Measurements from ENCODE around the gene AATF.

AATF gene

DNA sequence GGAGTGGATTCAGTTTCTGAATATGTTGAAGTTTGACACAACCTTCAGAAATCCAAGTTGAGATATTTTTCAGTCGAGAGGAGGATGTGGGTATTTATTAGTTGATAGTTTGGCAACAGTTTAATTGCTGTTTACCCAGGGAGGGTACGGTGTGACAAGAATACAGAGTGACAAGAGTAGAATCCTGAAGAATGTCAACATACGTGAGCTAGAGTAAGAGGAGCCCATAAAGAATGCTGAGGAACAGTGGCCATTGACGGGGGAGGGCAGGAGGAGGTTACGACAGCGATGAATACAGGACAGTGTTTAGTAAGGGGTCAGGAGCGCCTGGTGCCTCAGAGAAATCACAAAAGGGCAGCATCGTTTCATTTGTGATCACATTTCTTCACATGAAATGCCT is 76.5 kb downstream of the AATF start:
- Histone ChIP-seq H3K4me3 (ENCODE audit: severe bottlenecking) (no peak overlapping the region), H3K36me3 (ENCODE audit: low read depth) (peaks cover 24% of the 10 kb centered on the region), H3K27ac (ENCODE audit: poor library complexity, severe bottlenecking) (no peak overlapping the region), H3K9me3 (ENCODE audit: severe bottlenecking) (no peaks in the 10 kb centered on the region), H3K4me1 (ENCODE audit: insufficient read depth, poor library complexity, severe bottlenecking) (no peaks in the 10 kb centered on the region), H3K27me3 (ENCODE audit: insufficient read depth, poor library complexity, severe bottlenecking) (no peaks in the 10 kb centered on the region)
- no peak for DNase-seq (ENCODE audit: low spot score)
- no peak for ATAC-seq (ENCODE audit: low read depth)
- TF ChIP-seq, protein P1, sequence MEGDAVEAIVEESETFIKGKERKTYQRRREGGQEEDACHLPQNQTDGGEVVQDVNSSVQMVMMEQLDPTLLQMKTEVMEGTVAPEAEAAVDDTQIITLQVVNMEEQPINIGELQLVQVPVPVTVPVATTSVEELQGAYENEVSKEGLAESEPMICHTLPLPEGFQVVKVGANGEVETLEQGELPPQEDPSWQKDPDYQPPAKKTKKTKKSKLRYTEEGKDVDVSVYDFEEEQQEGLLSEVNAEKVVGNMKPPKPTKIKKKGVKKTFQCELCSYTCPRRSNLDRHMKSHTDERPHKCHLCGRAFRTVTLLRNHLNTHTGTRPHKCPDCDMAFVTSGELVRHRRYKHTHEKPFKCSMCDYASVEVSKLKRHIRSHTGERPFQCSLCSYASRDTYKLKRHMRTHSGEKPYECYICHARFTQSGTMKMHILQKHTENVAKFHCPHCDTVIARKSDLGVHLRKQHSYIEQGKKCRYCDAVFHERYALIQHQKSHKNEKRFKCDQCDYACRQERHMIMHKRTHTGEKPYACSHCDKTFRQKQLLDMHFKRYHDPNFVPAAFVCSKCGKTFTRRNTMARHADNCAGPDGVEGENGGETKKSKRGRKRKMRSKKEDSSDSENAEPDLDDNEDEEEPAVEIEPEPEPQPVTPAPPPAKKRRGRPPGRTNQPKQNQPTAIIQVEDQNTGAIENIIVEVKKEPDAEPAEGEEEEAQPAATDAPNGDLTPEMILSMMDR (IDR thresholded peaks at IDR 0.05; ENCODE audit: poor library complexity, severe bottlenecking), result no peak

DNA sequence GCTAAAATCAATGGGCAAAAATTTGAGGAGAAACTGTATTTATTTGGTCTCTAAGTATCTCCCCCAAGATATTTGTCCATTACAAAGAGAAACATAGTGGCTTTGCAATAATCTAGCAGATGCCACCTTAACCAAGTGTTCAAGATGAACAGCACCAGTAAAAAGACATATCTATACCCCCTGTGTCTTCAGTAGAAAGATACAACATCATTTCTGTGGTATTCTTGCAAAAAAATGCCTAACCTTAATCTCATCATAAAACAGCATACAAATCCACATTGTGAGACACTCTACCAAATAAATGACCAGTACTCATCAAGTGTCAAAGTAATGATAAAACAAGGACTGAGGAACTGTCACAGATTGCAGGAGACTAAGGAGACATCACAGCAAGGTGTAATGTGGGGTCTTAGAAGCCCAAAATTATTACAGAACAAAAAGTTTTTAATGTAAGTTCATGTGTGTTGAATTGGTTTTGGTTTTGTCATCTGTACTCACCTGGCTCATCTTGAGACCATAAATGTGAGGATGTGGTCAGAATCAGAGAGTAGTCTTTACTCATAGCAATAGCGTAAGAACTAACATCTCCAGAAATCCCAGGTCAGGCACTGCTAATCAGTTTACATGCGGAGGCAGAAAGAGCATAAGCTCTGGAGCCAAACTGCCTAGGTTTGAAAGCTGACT is 77.2 kb downstream of the AATF start:
- no peak for ATAC-seq (ENCODE audit: low read depth)
- H3K9me3 ChIP-seq (ENCODE audit: severe bottlenecking), result no peaks in the 10 kb centered on the region
- no peak overlapping the region for H3K4me3 ChIP-seq (ENCODE audit: severe bottlenecking)

DNA sequence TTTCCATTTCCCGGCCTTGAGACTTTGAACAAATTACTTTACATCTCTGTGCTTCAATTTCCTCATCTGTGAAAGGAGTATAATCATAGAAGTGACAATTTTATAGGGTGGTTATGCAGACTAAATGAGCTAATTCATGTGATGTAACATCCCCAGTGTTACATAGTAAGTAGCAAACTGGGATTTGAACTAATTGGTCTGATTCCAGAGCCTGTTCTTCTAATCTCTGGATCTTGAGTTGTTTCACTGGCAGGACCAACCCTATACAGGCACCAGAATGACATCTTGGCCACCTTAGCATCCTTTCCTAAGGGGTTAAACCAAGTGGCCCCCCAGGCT is 77.7 kb downstream of the AATF start:
- no peaks in the 10 kb centered on the region for H3K27me3 ChIP-seq (ENCODE audit: insufficient read depth, poor library complexity, severe bottlenecking)
- ATAC-seq (ENCODE audit: low read depth) (no peak), DNase-seq (ENCODE audit: low spot score) (no peak)
- no peak overlapping the region for H3K4me3 ChIP-seq (ENCODE audit: severe bottlenecking)
- no peaks in the 10 kb centered on the region for H3K9me3 ChIP-seq (ENCODE audit: severe bottlenecking)
- H3K4me1 ChIP-seq (ENCODE audit: insufficient read depth, poor library complexity, severe bottlenecking), result no peaks in the 10 kb centered on the region
- H3K36me3 ChIP-seq (ENCODE audit: low read depth), result peaks cover 27% of the 10 kb centered on the region
- TF ChIP-seq, protein P1 (IDR thresholded peaks at IDR 0.05; ENCODE audit: poor library complexity, severe bottlenecking), result no peak
- H3K27ac ChIP-seq (ENCODE audit: poor library complexity, severe bottlenecking), result no peak overlapping the region

More for the DNA sequence above, 77.2 kb downstream of the AATF start:
- Histone ChIP-seq H3K4me1 (ENCODE audit: insufficient read depth, poor library complexity, severe bottlenecking) (no peaks in the 10 kb centered on the region), H3K36me3 (ENCODE audit: low read depth) (peaks cover 24% of the 10 kb centered on the region), H3K27me3 (ENCODE audit: insufficient read depth, poor library complexity, severe bottlenecking) (no peaks in the 10 kb centered on the region), H3K27ac (ENCODE audit: poor library complexity, severe bottlenecking) (no peak overlapping the region)
- DNase-seq (ENCODE audit: low spot score), result no peak
- TF ChIP-seq, protein P1 (IDR thresholded peaks at IDR 0.05; ENCODE audit: poor library complexity, severe bottlenecking), result no peak

DNA sequence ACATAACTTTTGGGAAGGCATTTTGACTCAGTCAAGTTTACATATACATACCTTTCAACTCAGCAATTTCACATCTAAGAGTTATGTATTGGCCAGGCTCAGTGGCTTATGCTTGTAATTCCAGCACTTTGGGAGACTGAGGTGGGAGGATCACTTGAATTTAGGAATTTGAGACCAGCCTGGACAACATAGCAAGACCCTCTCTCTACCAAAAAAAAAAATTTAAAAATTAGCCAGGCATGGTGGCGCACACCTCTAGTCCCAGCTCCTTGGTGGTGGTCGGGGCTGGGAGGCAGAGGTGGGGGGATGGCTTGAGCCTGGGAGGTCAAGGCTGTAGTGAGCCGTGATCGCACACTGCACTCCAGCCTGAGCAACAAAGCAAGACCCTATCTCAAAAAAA is 79.3 kb downstream of the AATF start:
- Histone ChIP-seq H3K36me3 (ENCODE audit: low read depth) (peaks cover 34% of the 10 kb centered on the region), H3K4me1 (ENCODE audit: insufficient read depth, poor library complexity, severe bottlenecking) (no peaks in the 10 kb centered on the region), H3K27me3 (ENCODE audit: insufficient read depth, poor library complexity, severe bottlenecking) (no peaks in the 10 kb centered on the region), H3K9me3 (ENCODE audit: severe bottlenecking) (no peaks in the 10 kb centered on the region), H3K27ac (ENCODE audit: poor library complexity, severe bottlenecking) (no peak overlapping the region), H3K4me3 (ENCODE audit: severe bottlenecking) (no peak overlapping the region)
- TF ChIP-seq, protein P1 (IDR thresholded peaks at IDR 0.05; ENCODE audit: poor library complexity, severe bottlenecking), result no peak
- no peak for DNase-seq (ENCODE audit: low spot score)
- ATAC-seq (ENCODE audit: low read depth), result no peak

DNA sequence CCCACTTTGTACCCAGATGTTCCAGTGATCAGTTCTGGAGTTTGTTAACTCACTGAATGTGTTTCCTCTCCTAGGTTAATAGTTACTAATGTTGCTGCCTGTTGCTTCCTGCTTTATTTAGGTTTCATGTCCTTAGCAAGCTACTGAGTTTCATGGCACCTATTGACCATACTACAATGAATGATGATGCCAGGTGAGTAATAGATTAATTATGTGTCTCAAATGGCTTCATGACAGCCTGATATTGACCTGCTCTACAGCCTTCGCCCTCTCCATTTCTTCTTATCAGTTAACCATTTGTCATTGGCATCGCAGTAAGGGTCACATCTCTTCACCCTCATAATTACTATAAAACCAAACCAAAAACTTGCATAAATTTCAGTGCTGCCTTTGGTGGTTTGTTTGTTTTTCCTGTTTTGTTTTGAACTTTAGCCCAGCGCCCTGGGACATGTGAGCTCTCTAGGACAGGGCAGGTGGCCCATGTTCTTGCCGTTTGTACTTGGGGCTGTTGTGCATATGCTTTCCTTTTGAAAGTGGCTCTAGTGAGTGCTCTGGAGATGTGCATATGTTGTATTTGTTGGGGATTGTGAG is 82.8 kb downstream of the AATF start:
- no peak overlapping the region for H3K27ac ChIP-seq (ENCODE audit: poor library complexity, severe bottlenecking)
- ATAC-seq (ENCODE audit: low read depth), result no peak
- no peak overlapping the region for H3K4me3 ChIP-seq (ENCODE audit: severe bottlenecking)
- H3K27me3 ChIP-seq (ENCODE audit: insufficient read depth, poor library complexity, severe bottlenecking), result no peaks in the 10 kb centered on the region
- TF ChIP-seq, protein P1 (IDR thresholded peaks at IDR 0.05; ENCODE audit: poor library complexity, severe bottlenecking), result no peak
- H3K4me1 ChIP-seq (ENCODE audit: insufficient read depth, poor library complexity, severe bottlenecking), result no peaks in the 10 kb centered on the region
- no peak for DNase-seq (ENCODE audit: low spot score)
- H3K36me3 ChIP-seq (ENCODE audit: low read depth), result peaks cover 29% of the 10 kb centered on the region
- no peaks in the 10 kb centered on the region for H3K9me3 ChIP-seq (ENCODE audit: severe bottlenecking)
